Erythroblast (primary cell): ENCODE measurements around the gene CAMK2G.

ENCODE experiments used
- GATA1 ChIP-seq: IDR thresholded peaks from 2 replicates; pipeline ENCODE4 v1.6.1; 2011; ENCODE audit warnings: low read depth, mild to moderate bottlenecking, control low read depth, low read length, moderate library complexity
- POLR2A ChIP-seq: IDR thresholded peaks from 2 replicates; pipeline ENCODE4 v1.6.1; 2011; ENCODE audit warnings: mild to moderate bottlenecking, low read length

DNA sequence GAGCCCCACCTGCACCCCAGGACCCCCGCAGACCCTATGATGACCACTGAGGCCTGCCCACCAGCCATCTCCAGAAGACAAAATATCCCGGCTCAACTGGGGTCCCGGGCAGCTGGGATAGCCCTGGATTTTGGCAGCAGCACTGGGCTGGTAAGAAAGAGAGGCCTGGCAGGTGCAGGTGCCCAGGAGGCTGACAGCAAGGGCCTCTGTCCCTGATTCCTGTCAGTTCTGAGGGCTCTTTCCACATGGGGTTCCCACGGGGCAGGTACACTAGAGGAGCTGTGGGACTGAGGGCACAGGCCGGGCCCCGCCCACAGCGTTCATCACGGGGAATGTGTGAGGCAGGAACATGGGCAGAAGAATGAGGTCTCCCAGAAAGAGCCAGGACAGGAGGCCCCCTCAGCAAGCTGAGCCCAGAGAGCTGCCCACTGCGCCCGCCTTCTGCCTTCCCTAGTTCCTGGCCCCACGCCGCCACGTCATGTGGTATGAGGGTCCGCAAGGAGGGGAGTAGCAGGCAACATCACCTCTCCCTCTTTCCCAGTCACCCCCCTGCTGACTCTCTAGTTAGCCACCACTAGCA, 50.1 kb downstream of the CAMK2G start:
- TF ChIP-seq POLR2A (no peak), GATA1 (no peak)
